Activated naive CD8-positive, alpha-beta T cell treated with anti-CD3 and anti-CD28 coated beads, Interleukin-2, amount 50 U/mL, for 24 hours (primary cell): ENCODE data around the gene GOLGA7B.

Experiments
- ATAC-seq: fragments of 150-1000 bp; cut with Tn5 transposase; one replicate; pipeline ENCODE4 v1.10.0; 2021
- DNase-seq: peaks from one replicate; pipeline ENCODE4 v3.0.0; 2021
- H3K27ac Mint-ChIP-seq: one replicate; pipeline ENCODE4 v1.8.0; 2021; ENCODE audit warnings: mild to moderate bottlenecking, mixed read lengths
- H3K27me3 Mint-ChIP-seq: one replicate; pipeline ENCODE4 v1.8.0; 2021; ENCODE audit warnings: mixed read lengths
- H3K36me3 Mint-ChIP-seq: one replicate; pipeline ENCODE4 v1.8.0; 2021; ENCODE audit warnings: low read depth, mixed read lengths
- H3K4me1 Mint-ChIP-seq: one replicate; pipeline ENCODE4 v1.8.0; 2021; ENCODE audit warnings: mixed read lengths
- H3K4me3 Mint-ChIP-seq: one replicate; pipeline ENCODE4 v1.8.0; 2021; ENCODE audit warnings: mild to moderate bottlenecking, moderate library complexity, mixed read lengths
- H3K9me3 Mint-ChIP-seq: one replicate; pipeline ENCODE4 v1.8.0; 2021; ENCODE audit warnings: mixed read lengths

GOLGA7B gene

GRCh38 chr10:97905276-97905675 is 55.6 kb downstream of the GOLGA7B start:
- DNase-seq (no peak), ATAC-seq (no peak)
- Mint-ChIP-seq H3K4me3 (no peak overlapping the region), H3K27me3 (peaks cover 16% of the 10 kb centered on the region), H3K4me1 (no peaks in the 10 kb centered on the region), H3K27ac (no peak overlapping the region), H3K9me3 (no peaks in the 10 kb centered on the region), H3K36me3 (no peaks in the 10 kb centered on the region)

- Mint-ChIP-seq H3K4me3 (no peak overlapping the region), H3K4me1 (no peaks in the 10 kb centered on the region)
- no peak for ATAC-seq
Observed at GRCh38 chr10:97907211-97907610, 57.6 kb downstream of the GOLGA7B start.

GRCh38 chr10:97907830-97908229 is 58.2 kb downstream of the GOLGA7B start:
- Mint-ChIP-seq H3K9me3 (no peaks in the 10 kb centered on the region), H3K27me3 (peaks cover 16% of the 10 kb centered on the region), H3K27ac (no peak overlapping the region), H3K4me1 (no peaks in the 10 kb centered on the region), H3K36me3 (no peaks in the 10 kb centered on the region), H3K4me3 (no peak overlapping the region)
- DNase-seq (no peak), ATAC-seq (no peak)

More at GRCh38 chr10:97907211-97907610, 57.6 kb downstream of the GOLGA7B start:
- Mint-ChIP-seq H3K9me3 (no peaks in the 10 kb centered on the region), H3K27ac (no peak overlapping the region), H3K27me3 (peaks cover 16% of the 10 kb centered on the region), H3K36me3 (no peaks in the 10 kb centered on the region)
- no peak for DNase-seq

GRCh38 chr10:97910661-97911060 is 61.0 kb downstream of the GOLGA7B start:
- Mint-ChIP-seq H3K4me3 (no peak overlapping the region), H3K9me3 (no peaks in the 10 kb centered on the region)

GRCh38 chr10:97911217-97911616 is 61.6 kb downstream of the GOLGA7B start:
- Mint-ChIP-seq H3K4me3 (no peak overlapping the region), H3K4me1 (no peaks in the 10 kb centered on the region), H3K27ac (no peak overlapping the region), H3K27me3 (peaks cover 11% of the 10 kb centered on the region), H3K36me3 (no peaks in the 10 kb centered on the region), H3K9me3 (no peaks in the 10 kb centered on the region)
- DNase-seq (no peak), ATAC-seq (no peak)

More at GRCh38 chr10:97910661-97911060, 61.0 kb downstream of the GOLGA7B start:
- Mint-ChIP-seq H3K4me1 (no peaks in the 10 kb centered on the region), H3K27me3 (peaks cover 10% of the 10 kb centered on the region), H3K27ac (no peak overlapping the region), H3K36me3 (no peaks in the 10 kb centered on the region)
- no peak for DNase-seq
- ATAC-seq = no peak

GRCh38 chr10:97913193-97913592 is 63.5 kb downstream of the GOLGA7B start:
- Mint-ChIP-seq H3K4me1 (no peaks in the 10 kb centered on the region), H3K4me3 (no peak overlapping the region), H3K36me3 (no peaks in the 10 kb centered on the region), H3K9me3 (no peaks in the 10 kb centered on the region), H3K27me3 (peaks cover 2% of the 10 kb centered on the region), H3K27ac (no peak overlapping the region)
- ATAC-seq (no peak), DNase-seq (no peak)

GRCh38 chr10:97913614-97914013 is 64.0 kb downstream of the GOLGA7B start:
- no peaks in the 10 kb centered on the region for H3K36me3 Mint-ChIP-seq
- no peaks in the 10 kb centered on the region for H3K4me1 Mint-ChIP-seq
- no peak overlapping the region for H3K4me3 Mint-ChIP-seq
- no peaks in the 10 kb centered on the region for H3K9me3 Mint-ChIP-seq
- no peak overlapping the region for H3K27ac Mint-ChIP-seq
- DNase-seq = no peak
- ATAC-seq = no peak
- peaks cover 2% of the 10 kb centered on the region for H3K27me3 Mint-ChIP-seq

- no peak overlapping the region for H3K4me3 Mint-ChIP-seq
- no peak for DNase-seq
- H3K4me1 Mint-ChIP-seq = no peaks in the 10 kb centered on the region
- no peak overlapping the region for H3K27ac Mint-ChIP-seq
- ATAC-seq = no peak
- H3K9me3 Mint-ChIP-seq = no peaks in the 10 kb centered on the region
- H3K27me3 Mint-ChIP-seq = peaks cover 2% of the 10 kb centered on the region
- H3K36me3 Mint-ChIP-seq = no peaks in the 10 kb centered on the region
Observed at GRCh38 chr10:97914171-97914836, 64.7 kb downstream of the GOLGA7B start.

- Mint-ChIP-seq H3K27me3 (peaks cover 2% of the 10 kb centered on the region), H3K36me3 (no peaks in the 10 kb centered on the region), H3K9me3 (no peaks in the 10 kb centered on the region), H3K4me3 (no peak overlapping the region), H3K4me1 (no peaks in the 10 kb centered on the region), H3K27ac (no peak overlapping the region)
- DNase-seq (peak; percentile 86), ATAC-seq (peak; percentile 78)
Observed at GRCh38 chr10:97914837-97915211, 65.2 kb downstream of the GOLGA7B start.

GRCh38 chr10:97915346-97916131 is 65.9 kb downstream of the GOLGA7B start:
- ATAC-seq (no peak), DNase-seq (no peak)
- peaks cover 2% of the 10 kb centered on the region for H3K27me3 Mint-ChIP-seq
- H3K27ac Mint-ChIP-seq = no peak overlapping the region
- no peaks in the 10 kb centered on the region for H3K4me1 Mint-ChIP-seq
- H3K4me3 Mint-ChIP-seq = no peak overlapping the region
- no peaks in the 10 kb centered on the region for H3K36me3 Mint-ChIP-seq
- no peaks in the 10 kb centered on the region for H3K9me3 Mint-ChIP-seq

GRCh38 chr10:97916586-97916985 is 66.9 kb downstream of the GOLGA7B start:
- no peaks in the 10 kb centered on the region for H3K4me1 Mint-ChIP-seq
- H3K27me3 Mint-ChIP-seq = peaks cover 2% of the 10 kb centered on the region
- no peaks in the 10 kb centered on the region for H3K9me3 Mint-ChIP-seq
- H3K36me3 Mint-ChIP-seq = no peaks in the 10 kb centered on the region
- no peak overlapping the region for H3K4me3 Mint-ChIP-seq
- no peak for ATAC-seq
- DNase-seq = no peak
- H3K27ac Mint-ChIP-seq = no peak overlapping the region

GRCh38 chr10:97919012-97919411 is 69.4 kb downstream of the GOLGA7B start:
- no peak overlapping the region for H3K4me3 Mint-ChIP-seq
- no peak overlapping the region for H3K27ac Mint-ChIP-seq
- DNase-seq (no peak), ATAC-seq (no peak)
- H3K27me3 Mint-ChIP-seq = peaks cover 2% of the 10 kb centered on the region
- H3K9me3 Mint-ChIP-seq = no peaks in the 10 kb centered on the region
- no peaks in the 10 kb centered on the region for H3K4me1 Mint-ChIP-seq
- H3K36me3 Mint-ChIP-seq = no peaks in the 10 kb centered on the region

- H3K4me1 Mint-ChIP-seq = no peaks in the 10 kb centered on the region
- H3K27me3 Mint-ChIP-seq = peaks cover 12% of the 10 kb centered on the region
- no peaks in the 10 kb centered on the region for H3K36me3 Mint-ChIP-seq
- ATAC-seq (no peak), DNase-seq (no peak)
- H3K9me3 Mint-ChIP-seq = no peaks in the 10 kb centered on the region
- H3K4me3 Mint-ChIP-seq = no peak overlapping the region
- no peak overlapping the region for H3K27ac Mint-ChIP-seq
Observed at GRCh38 chr10:97920865-97921264, 71.2 kb downstream of the GOLGA7B start.
